Suprapubic skin (tissue), 4 donors: ENCODE data around the gene GADL1.

Experiments used
- CTCF ChIP-seq, 2 donors: fragments of 200-600 bp in 1 of 2; fragments of 450-650 bp in 1 of 2; sonication (generic) in 1 of 2; IDR thresholded peaks; one replicate each; pipeline ENCODE4 v1.5.1; 2016 to 2019; ENCODE audit warnings: antibody characterized with exemption in 2 of 2, mild to moderate bottlenecking in 1 of 2, moderate library complexity in 1 of 2
- EP300 ChIP-seq: sonication (generic); formaldehyde crosslinking; IDR thresholded peaks from one replicate; pipeline ENCODE4 v1.6.1; 2017; ENCODE audit warnings: antibody characterized with exemption
- POLR2A ChIP-seq, 2 donors: fragments of 450-650 bp; IDR thresholded peaks; one replicate each; pipeline ENCODE4 v1.6.1; 2017; ENCODE audit warnings: antibody characterized with exemption in 2 of 2, mild to moderate bottlenecking in 2 of 2, moderate library complexity in 2 of 2
- POLR2AphosphoS5 ChIP-seq, 3 donors: sonication (generic); formaldehyde crosslinking; IDR thresholded peaks; one replicate each; pipeline ENCODE4 v1.6.1; 2017; ENCODE audit warnings: antibody characterized with exemption in 3 of 3

- no peak for TF ChIP-seq CTCF (IDR thresholded peaks at IDR 0.05)
- no peak for TF ChIP-seq POLR2A (IDR thresholded peaks at IDR 0.05)
- TF ChIP-seq POLR2AphosphoS5 (IDR thresholded peaks at IDR 0.05) = no peak
- no peak for TF ChIP-seq EP300
Observed at GRCh38 chr3:30707825-30708224, 186.6 kb downstream of the GADL1 start.
